Measurements from ENCODE around the gene TPCN1. TPM values are rescaled to one million over a fixed set of nuclear protein-coding genes. Genes with fewer than 3 reads are reported as not detected.

The TPCN1 gene
- total and polyA plus RNA-seq, 8 donors, result 39.4 to 83.4 (median 63.5) TPM

DNA sequence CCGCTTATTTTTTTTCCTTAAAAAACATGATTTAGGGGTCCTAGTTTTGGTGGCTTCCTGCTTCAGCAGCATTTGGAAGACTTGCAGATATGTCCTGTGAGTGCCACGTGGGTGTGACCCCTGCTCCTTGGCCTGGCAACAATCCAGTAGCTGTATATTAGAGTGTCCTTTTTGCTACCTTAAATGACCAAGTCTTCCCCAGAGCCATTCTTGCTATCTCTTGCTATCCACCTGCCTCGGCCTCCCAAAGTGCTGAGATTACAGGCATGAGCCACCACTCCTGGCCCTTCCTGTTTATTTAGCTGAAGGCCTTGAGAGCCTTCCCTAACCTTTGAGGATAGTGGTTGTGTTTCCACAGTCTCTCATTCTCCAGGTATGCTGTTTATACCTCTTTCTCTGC, 17.0 kb downstream of the TPCN1 start:
- no peaks in the 10 kb centered on the region for H3K9me3 ChIP-seq
- TF ChIP-seq, protein P1, sequence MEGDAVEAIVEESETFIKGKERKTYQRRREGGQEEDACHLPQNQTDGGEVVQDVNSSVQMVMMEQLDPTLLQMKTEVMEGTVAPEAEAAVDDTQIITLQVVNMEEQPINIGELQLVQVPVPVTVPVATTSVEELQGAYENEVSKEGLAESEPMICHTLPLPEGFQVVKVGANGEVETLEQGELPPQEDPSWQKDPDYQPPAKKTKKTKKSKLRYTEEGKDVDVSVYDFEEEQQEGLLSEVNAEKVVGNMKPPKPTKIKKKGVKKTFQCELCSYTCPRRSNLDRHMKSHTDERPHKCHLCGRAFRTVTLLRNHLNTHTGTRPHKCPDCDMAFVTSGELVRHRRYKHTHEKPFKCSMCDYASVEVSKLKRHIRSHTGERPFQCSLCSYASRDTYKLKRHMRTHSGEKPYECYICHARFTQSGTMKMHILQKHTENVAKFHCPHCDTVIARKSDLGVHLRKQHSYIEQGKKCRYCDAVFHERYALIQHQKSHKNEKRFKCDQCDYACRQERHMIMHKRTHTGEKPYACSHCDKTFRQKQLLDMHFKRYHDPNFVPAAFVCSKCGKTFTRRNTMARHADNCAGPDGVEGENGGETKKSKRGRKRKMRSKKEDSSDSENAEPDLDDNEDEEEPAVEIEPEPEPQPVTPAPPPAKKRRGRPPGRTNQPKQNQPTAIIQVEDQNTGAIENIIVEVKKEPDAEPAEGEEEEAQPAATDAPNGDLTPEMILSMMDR (IDR thresholded peaks at IDR 0.05), result no peak
- DNase-seq (no peak), ATAC-seq (no peak), FAIRE-seq (no peak)
- no peaks in the 10 kb centered on the region for H3K27me3 ChIP-seq
- H3K4me1 ChIP-seq, result peaks cover 28 to 35% (median 29%) of the 10 kb centered on the region in 3 donors
- H3K36me3 ChIP-seq, result peaks cover 0 to 27% (median 1%) of the 10 kb centered on the region in 3 donors
- H3K27ac ChIP-seq, result no peak overlapping the region
- no peak overlapping the region for H3K4me3 ChIP-seq
- intact Hi-C loops (cut with DNase I), result no loop called here
- WGBS, 2 donors, result 59 to 61% methylated on average over 3 of the region's 3 CpGs

DNA sequence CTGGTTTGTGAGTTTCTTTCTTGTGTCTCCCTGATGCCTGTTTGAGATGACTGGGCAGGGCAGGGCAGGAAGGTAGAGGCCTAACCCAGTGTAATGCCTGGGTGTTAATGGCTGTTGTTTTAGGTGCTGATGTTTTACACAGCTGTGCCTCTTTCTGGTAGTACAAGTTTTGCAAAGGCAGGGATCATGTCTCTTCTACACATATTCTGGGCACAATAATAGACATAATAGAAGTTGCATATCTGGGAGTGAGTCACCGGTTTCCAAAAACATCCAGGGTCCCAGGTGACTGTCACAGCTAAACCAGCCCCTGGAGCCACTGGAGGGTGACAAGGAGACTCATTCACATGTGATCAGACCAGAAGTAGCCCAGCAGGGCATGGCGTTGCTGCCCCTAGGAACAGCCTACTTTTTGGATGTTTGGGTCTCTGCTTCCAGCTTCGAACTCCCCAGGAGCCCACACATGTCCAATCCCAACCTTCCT, 18.1 kb downstream of the TPCN1 start:
- peaks cover 0 to 21% (median 0%) of the 10 kb centered on the region in 3 donors for H3K36me3 ChIP-seq
- TF ChIP-seq, protein P1 (IDR thresholded peaks at IDR 0.05), result no peak
- peaks cover 38 to 45% (median 40%) of the 10 kb centered on the region in 3 donors for H3K4me1 ChIP-seq
- intact Hi-C loops (cut with DNase I), result no loop called here
- no peaks in the 10 kb centered on the region for H3K27me3 ChIP-seq
- no peak overlapping the region for H3K4me3 ChIP-seq
- ATAC-seq, result no peak
- 81 to 88% methylated on average over 3 of the region's 3 CpGs for WGBS, 2 donors
- H3K9me3 ChIP-seq, result no peaks in the 10 kb centered on the region
- H3K27ac ChIP-seq, result peak overlapping the region in 2 of 4 donors; percentile 18 to 55
- no peak for FAIRE-seq
- peak in 1 of 6 donors; percentile 1 for DNase-seq

DNA sequence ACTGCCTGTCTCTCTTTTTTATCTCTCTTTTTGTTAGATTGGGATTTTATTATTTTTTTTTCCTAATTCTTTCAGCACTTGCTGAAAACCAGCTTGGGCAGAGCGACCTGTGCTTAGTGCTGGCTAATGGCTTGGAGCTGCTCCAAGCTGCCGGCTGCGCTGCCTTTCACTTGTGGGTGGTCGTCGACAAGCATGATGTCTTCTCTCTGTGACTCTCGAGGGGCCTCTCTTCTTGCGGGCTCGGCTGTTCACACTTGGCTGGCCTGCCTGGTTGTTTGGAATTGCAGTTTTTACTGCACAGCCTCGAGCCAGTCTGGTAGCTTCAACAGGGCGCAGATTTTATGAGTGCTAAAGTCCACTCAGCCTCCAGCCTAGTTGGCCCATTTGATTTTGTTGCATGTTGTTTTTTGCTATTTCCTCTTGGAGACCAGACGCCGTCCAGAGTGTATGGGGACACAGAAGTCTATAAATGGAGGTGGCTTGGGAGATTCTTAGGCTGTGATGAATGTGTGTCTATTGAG, 18.6 kb downstream of the TPCN1 start:
- 74 to 83% methylated on average over 12 of the region's 12 CpGs for whole genome bisulfite sequencing, 2 donors
- no peak for FAIRE-seq
- peaks cover 0 to 19% (median 0%) of the 10 kb centered on the region in 3 donors for H3K36me3 ChIP-seq
- no peaks in the 10 kb centered on the region for H3K9me3 ChIP-seq
- H3K4me1 ChIP-seq, result peaks cover 43 to 51% (median 45%) of the 10 kb centered on the region in 3 donors
- TF ChIP-seq, protein P1 (IDR thresholded peaks at IDR 0.05), result no peak
- intact Hi-C loops (cut with DNase I), result no loop called here
- H3K4me3 ChIP-seq, result no peak overlapping the region
- peak overlapping the region in 3 of 4 donors; percentile 18 to 55 (median 25) for H3K27ac ChIP-seq
- DNase-seq, result no peak
- no peak for ATAC-seq
- H3K27me3 ChIP-seq, result no peaks in the 10 kb centered on the region

- no peak for ATAC-seq
- intact Hi-C loops (cut with DNase I), result no loop called here
- no peak overlapping the region for H3K4me3 ChIP-seq
- WGBS, 2 donors, result 93 to 95% methylated on average over 3 of the region's 3 CpGs
- no peaks in the 10 kb centered on the region for H3K27me3 ChIP-seq
- H3K27ac ChIP-seq, result peak overlapping the region in 2 of 4 donors; percentile 86 to 89
- peaks cover 0 to 15% (median 0%) of the 10 kb centered on the region in 3 donors for H3K36me3 ChIP-seq
- FAIRE-seq, result no peak
- H3K9me3 ChIP-seq, result no peaks in the 10 kb centered on the region
- peaks cover 46 to 54% (median 49%) of the 10 kb centered on the region in 3 donors for H3K4me1 ChIP-seq
- no peak for DNase-seq
- TF ChIP-seq, protein P1 (IDR thresholded peaks at IDR 0.05), result no peak
These were observed 19.1 kb downstream of the TPCN1 start for GRCh38 chr12:113240395-113240794.

All from pancreas (tissue), 10 donors.